Hepatocyte (in vitro differentiated cells): ENCODE results near the gene TTC28.

Source experiments
- EZH2 ChIP-seq: fragments of 200-600 bp; sonication (generic); IDR thresholded peaks from 2 replicates; pipeline ENCODE4 v1.6.1; 2016; ENCODE audit warnings: antibody characterized with exemption, mild to moderate bottlenecking, borderline replicate concordance
- TF ChIP-seq, protein P1 (sequence below): fragments of 200-600 bp; sonication (generic); IDR thresholded peaks from 2 replicates; pipeline ENCODE4 v1.5.1; 2016; ENCODE audit warnings: antibody characterized with exemption, mild to moderate bottlenecking; ENCODE audit not compliant: poor library complexity

DNA sequence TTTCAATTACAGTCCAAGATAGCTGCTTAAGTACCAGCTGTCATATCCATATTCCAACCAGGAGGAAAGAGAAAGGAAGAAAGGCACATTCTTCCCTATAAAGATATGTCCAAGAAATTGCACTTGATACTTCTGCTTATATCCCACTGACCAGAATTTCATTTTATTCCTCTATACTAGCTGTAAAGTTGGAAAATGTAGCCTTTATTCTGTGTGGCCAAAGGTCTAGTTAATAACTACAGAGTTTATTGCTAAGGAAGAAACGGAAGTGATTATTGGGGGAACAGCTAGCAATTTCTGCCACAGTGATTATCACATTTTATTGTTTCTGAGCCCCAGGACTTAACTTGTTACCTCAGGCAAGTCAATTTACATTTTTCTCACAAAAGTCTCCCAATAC is 213.8 kb downstream of the TTC28 start:
- TF ChIP-seq, protein P1, sequence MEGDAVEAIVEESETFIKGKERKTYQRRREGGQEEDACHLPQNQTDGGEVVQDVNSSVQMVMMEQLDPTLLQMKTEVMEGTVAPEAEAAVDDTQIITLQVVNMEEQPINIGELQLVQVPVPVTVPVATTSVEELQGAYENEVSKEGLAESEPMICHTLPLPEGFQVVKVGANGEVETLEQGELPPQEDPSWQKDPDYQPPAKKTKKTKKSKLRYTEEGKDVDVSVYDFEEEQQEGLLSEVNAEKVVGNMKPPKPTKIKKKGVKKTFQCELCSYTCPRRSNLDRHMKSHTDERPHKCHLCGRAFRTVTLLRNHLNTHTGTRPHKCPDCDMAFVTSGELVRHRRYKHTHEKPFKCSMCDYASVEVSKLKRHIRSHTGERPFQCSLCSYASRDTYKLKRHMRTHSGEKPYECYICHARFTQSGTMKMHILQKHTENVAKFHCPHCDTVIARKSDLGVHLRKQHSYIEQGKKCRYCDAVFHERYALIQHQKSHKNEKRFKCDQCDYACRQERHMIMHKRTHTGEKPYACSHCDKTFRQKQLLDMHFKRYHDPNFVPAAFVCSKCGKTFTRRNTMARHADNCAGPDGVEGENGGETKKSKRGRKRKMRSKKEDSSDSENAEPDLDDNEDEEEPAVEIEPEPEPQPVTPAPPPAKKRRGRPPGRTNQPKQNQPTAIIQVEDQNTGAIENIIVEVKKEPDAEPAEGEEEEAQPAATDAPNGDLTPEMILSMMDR, result no peak
- TF ChIP-seq EZH2, result no peak
